T-helper 2 cell treated with Interferon-gamma antibody and Interleukin-4, amounts not matched to agents 5 μg/mL and 100 μg/mL, for 36 hours (primary cell): Measurements from ENCODE around the gene GLTP.

Experiments used
- DNase-seq: peaks from one replicate; pipeline ENCODE4 v3.0.0; 2021; ENCODE audit warnings: low spot score
- H3K27ac Mint-ChIP-seq: one replicate; pipeline ENCODE4 v1.8.0; 2021; ENCODE audit warnings: mild to moderate bottlenecking, mixed read lengths
- H3K27me3 Mint-ChIP-seq: one replicate; pipeline ENCODE4 v1.8.0; 2021; ENCODE audit warnings: low read depth, mixed read lengths
- H3K36me3 Mint-ChIP-seq: one replicate; pipeline ENCODE4 v1.8.0; 2021; ENCODE audit warnings: low read depth, mixed read lengths
- H3K4me1 Mint-ChIP-seq: one replicate; pipeline ENCODE4 v1.8.0; 2021; ENCODE audit warnings: low read depth, mixed read lengths
- H3K4me3 Mint-ChIP-seq: one replicate; pipeline ENCODE4 v1.8.0; 2022; ENCODE audit warnings: mild to moderate bottlenecking, moderate library complexity, mixed read lengths
- H3K9me3 Mint-ChIP-seq: one replicate; pipeline ENCODE4 v1.8.0; 2021; ENCODE audit warnings: mixed read lengths

GLTP gene

DNA sequence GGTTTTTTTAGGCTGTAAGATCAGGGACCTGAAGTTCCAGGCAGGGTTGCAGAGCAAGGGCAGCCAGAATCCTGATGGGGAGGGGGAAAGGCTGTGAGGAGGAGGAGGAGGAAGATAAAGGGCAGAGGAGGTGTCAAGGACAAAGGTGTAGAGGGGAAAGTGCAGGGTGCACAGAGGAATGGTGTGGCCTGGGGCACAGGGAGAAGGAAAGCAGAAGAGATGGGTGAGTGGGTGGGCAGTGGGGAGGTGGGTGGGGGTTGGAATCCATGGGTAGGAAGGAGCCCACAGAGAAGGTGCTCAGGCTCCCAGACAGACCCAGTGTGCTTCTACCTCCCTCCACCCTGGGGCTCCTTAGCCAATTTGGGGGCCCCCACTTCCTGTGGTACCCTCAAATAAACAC is 58.4 kb downstream of the GLTP start:
- no peaks in the 10 kb centered on the region for H3K36me3 Mint-ChIP-seq
- no peak overlapping the region for H3K4me3 Mint-ChIP-seq
- no peak overlapping the region for H3K27ac Mint-ChIP-seq
- DNase-seq = no peak
- H3K9me3 Mint-ChIP-seq = no peaks in the 10 kb centered on the region
- H3K4me1 Mint-ChIP-seq = no peaks in the 10 kb centered on the region
- peaks cover 3% of the 10 kb centered on the region for H3K27me3 Mint-ChIP-seq

DNA sequence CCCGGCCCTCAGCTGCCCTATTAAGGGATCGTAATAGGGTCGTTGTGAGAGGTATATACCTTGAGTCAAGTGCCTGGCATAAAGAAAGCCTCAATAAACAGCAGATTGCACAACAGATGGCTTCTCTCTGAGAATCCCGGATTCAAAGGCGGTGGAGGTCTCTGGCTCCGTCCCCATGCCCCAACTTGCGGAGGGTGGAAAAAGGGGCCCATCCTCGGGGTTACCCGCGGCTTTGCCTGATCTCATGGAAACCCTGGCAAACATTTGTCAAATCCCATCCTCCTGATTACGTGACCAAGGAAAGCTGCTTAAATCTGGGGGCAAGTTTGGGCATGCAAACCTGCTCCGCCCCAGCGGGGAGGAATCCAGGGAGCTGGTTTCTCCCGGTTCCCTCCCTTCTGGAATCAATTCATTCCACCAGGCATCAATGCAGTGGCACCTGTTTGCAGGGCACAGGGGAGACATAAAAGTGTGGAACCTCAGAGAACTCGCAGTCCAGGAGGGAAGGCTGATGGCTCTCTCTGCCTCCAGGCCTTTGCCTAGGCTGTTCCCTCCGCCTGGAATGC is 59.4 kb downstream of the GLTP start:
- Mint-ChIP-seq H3K27ac (no peak overlapping the region), H3K27me3 (peaks cover 3% of the 10 kb centered on the region), H3K9me3 (no peaks in the 10 kb centered on the region), H3K4me1 (no peaks in the 10 kb centered on the region), H3K4me3 (no peak overlapping the region), H3K36me3 (no peaks in the 10 kb centered on the region)
- DNase-seq = no peak

DNA sequence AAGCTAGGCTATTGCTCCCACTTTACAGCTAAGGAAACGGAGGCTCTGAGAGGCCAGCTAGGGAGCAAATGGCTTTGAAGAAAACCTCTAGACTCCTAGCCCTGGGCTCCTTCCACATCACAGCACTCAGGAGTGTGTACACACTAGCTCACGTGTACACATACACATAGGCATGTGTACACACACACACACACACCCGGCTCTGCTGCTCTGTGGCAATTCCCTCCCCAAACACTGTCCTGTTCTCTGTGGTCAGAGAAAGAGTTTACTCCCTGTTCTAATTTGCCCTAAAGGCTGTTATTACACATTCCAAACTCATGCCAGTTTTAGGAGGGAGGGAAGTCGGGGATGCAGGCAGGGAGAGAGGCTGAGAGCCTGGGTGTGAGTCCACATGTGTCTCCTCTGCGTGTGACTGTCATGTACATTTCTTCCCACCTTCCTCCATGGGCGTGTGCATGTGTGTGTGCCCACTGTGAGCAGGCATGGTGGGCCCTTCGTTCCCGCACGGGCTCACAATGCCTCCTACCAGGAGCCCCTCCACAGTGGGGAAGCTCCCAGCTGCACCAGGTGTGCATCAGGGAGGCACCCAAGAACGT is 61.3 kb downstream of the GLTP start:
- no peaks in the 10 kb centered on the region for H3K9me3 Mint-ChIP-seq
- H3K27ac Mint-ChIP-seq = no peak overlapping the region
- H3K27me3 Mint-ChIP-seq = no peaks in the 10 kb centered on the region
- H3K4me3 Mint-ChIP-seq = no peak overlapping the region
- no peak for DNase-seq
- no peaks in the 10 kb centered on the region for H3K36me3 Mint-ChIP-seq
- H3K4me1 Mint-ChIP-seq = no peaks in the 10 kb centered on the region

GRCh38 chr12:109818253-109818652 is 62.1 kb downstream of the GLTP start:
- H3K27me3 Mint-ChIP-seq = no peaks in the 10 kb centered on the region
- DNase-seq = no peak
- no peak overlapping the region for H3K27ac Mint-ChIP-seq
- no peaks in the 10 kb centered on the region for H3K36me3 Mint-ChIP-seq
- no peaks in the 10 kb centered on the region for H3K4me1 Mint-ChIP-seq
- H3K4me3 Mint-ChIP-seq = no peak overlapping the region
- H3K9me3 Mint-ChIP-seq = no peaks in the 10 kb centered on the region

DNA sequence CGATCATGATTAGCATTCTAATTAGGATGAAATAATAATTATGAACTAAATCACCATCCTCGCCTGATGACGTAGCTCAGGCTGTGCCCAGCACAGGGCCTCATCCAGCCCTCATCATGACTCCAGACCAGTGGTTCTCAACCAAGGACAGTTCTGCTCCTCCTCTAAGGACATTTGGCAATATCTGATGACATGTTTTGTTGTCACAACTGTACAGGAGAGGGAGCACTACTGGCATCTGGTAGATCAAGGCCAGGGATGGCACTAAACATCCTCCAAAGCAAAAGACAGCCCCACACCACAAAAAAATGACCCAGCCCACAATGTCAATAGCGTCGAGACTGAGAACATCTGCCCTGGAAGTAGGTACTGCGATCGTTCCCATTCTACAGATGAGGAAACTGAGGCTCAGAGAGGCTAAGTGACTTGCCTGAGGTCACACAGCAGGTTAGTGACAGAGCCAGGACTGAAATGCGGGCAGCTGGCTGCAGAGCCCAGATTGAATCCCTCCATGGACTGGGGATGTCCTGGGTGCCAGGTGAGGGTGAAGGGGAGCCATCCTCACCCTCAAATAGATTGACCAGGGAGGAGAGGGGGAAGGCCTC is 62.6 kb downstream of the GLTP start:
- H3K27ac Mint-ChIP-seq = no peak overlapping the region

GRCh38 chr12:109816870-109817269 is 63.5 kb downstream of the GLTP start:
- no peak for DNase-seq
- Mint-ChIP-seq H3K4me1 (no peaks in the 10 kb centered on the region), H3K27me3 (no peaks in the 10 kb centered on the region), H3K27ac (no peak overlapping the region), H3K4me3 (no peak overlapping the region), H3K36me3 (no peaks in the 10 kb centered on the region), H3K9me3 (no peaks in the 10 kb centered on the region)

More for the DNA sequence above, 62.6 kb downstream of the GLTP start:
- Mint-ChIP-seq H3K27me3 (no peaks in the 10 kb centered on the region), H3K9me3 (no peaks in the 10 kb centered on the region), H3K4me3 (no peak overlapping the region), H3K4me1 (no peaks in the 10 kb centered on the region), H3K36me3 (no peaks in the 10 kb centered on the region)
- DNase-seq = no peak

- Mint-ChIP-seq H3K4me3 (no peak overlapping the region), H3K4me1 (no peaks in the 10 kb centered on the region), H3K36me3 (no peaks in the 10 kb centered on the region), H3K9me3 (no peaks in the 10 kb centered on the region), H3K27ac (no peak overlapping the region), H3K27me3 (no peaks in the 10 kb centered on the region)
- DNase-seq = no peak
These were observed 64.4 kb downstream of the GLTP start for GRCh38 chr12:109815757-109816617.

DNA sequence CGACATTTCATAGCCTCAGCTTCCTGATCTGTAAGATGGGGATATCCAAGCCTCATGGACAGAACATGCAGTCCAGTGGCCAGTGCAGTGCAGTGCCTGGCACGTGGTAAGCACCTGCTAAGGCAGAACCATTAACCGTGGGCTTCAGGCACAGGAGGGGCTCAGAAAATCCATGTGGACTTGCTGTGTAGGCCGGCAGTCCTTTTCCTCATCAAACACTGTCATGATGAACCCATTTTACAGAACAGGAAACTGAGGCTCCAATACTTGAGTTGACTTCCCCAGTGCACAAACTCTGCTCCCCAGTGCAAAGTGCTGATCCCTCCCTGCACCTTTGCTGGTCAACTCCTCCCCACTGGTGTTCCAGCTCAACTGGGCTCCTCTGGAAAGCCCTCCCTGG is 65.1 kb downstream of the GLTP start:
- Mint-ChIP-seq H3K9me3 (no peaks in the 10 kb centered on the region), H3K27me3 (no peaks in the 10 kb centered on the region), H3K36me3 (no peaks in the 10 kb centered on the region), H3K27ac (no peak overlapping the region), H3K4me1 (no peaks in the 10 kb centered on the region), H3K4me3 (no peak overlapping the region)
- no peak for DNase-seq

GRCh38 chr12:109814600-109815150 is 65.7 kb downstream of the GLTP start:
- Mint-ChIP-seq H3K4me1 (no peaks in the 10 kb centered on the region), H3K36me3 (no peaks in the 10 kb centered on the region), H3K27ac (no peak overlapping the region), H3K9me3 (no peaks in the 10 kb centered on the region), H3K4me3 (no peak overlapping the region), H3K27me3 (no peaks in the 10 kb centered on the region)
- no peak for DNase-seq

DNA sequence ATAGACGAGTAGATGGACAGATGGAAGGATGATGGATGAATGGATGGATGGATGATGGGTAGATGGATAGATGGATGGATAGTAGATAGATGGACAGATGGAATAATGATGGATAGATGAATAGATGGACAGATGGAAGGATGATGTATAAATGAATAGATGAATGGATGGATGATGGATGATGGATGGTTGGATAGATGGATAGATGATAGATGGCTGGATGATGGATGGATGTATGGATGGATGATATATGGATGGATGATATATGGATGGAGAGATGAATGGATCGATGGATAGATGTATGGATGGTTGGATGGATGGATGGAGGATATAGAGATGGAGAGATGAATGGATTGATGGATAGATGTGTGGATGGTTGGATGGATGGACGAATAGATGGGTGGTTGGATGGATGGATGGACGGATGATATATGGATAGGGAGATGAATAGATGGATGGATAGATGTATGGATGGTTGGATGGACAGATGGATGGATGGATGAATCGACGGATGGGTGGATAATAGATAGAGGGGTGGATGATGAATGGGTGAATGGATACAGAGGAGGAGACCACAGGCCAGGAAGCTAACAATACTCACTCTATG is 66.4 kb downstream of the GLTP start:
- H3K27me3 Mint-ChIP-seq = no peaks in the 10 kb centered on the region
- no peak overlapping the region for H3K27ac Mint-ChIP-seq
- no peaks in the 10 kb centered on the region for H3K36me3 Mint-ChIP-seq
- H3K9me3 Mint-ChIP-seq = no peaks in the 10 kb centered on the region
- no peak overlapping the region for H3K4me3 Mint-ChIP-seq
- H3K4me1 Mint-ChIP-seq = no peaks in the 10 kb centered on the region
- DNase-seq = no peak

GRCh38 chr12:109811624-109811995 is 68.7 kb downstream of the GLTP start:
- H3K4me1 Mint-ChIP-seq = no peaks in the 10 kb centered on the region
- no peak overlapping the region for H3K27ac Mint-ChIP-seq
- H3K9me3 Mint-ChIP-seq = no peaks in the 10 kb centered on the region
- no peaks in the 10 kb centered on the region for H3K36me3 Mint-ChIP-seq
- DNase-seq = no peak
- no peaks in the 10 kb centered on the region for H3K27me3 Mint-ChIP-seq
- H3K4me3 Mint-ChIP-seq = no peak overlapping the region

DNA sequence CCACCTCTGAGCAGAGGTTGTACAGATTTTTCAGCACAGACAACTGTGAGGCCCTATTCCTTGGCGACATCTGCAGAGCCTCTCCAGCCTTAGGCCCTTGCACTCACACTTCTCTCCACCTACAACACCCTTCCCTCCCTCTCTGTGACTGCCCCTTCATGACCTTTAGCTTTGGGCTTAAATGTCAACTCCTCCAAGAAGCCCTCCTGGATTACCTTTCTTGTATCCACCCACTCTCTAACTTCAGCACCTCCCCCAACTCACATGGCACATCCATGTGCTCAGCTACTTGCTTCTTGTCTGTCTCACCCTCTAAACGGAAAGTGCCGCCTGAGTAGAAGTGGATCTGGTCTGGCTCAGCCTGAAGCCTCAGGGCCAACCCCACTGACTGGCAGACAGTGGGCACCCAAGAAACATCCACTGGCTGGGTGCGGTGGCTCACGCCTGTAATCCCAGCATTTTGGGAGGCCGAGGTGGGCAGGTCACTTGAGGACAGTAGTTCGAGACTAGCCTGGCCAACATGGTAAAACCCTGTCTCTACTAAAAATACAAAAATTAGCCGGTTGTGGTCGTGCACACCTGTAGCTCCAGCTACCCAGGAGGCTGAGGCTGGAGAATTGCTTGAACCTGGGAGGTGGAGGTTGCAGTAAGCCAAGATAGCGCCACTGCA is 69.3 kb downstream of the GLTP start:
- DNase-seq = no peak
- Mint-ChIP-seq H3K9me3 (no peaks in the 10 kb centered on the region), H3K36me3 (no peaks in the 10 kb centered on the region), H3K27ac (no peak overlapping the region), H3K4me3 (no peak overlapping the region), H3K27me3 (no peaks in the 10 kb centered on the region), H3K4me1 (no peaks in the 10 kb centered on the region)

- H3K4me1 Mint-ChIP-seq = no peaks in the 10 kb centered on the region
- no peaks in the 10 kb centered on the region for H3K36me3 Mint-ChIP-seq
- no peak overlapping the region for H3K4me3 Mint-ChIP-seq
- H3K27ac Mint-ChIP-seq = no peak overlapping the region
- H3K9me3 Mint-ChIP-seq = no peaks in the 10 kb centered on the region
- no peaks in the 10 kb centered on the region for H3K27me3 Mint-ChIP-seq
- DNase-seq = no peak
These were observed 71.3 kb downstream of the GLTP start for GRCh38 chr12:109808876-109809646.
